Liver (tissue), 3 donors: Measurements from ENCODE around the gene PDZD11.

ENCODE experiments used
- EGR1 ChIP-seq, 2 donors: IDR thresholded peaks; 2 replicates each; pipeline ENCODE4 v1.6.1; 2016 to 2018; ENCODE audit warnings: antibody characterized with exemption in 2 of 2, low read depth in 2 of 2
- GABPA ChIP-seq, 2 donors: IDR thresholded peaks in 1 of 2; conservative IDR thresholded peaks in 1 of 2; 2 replicates each; pipeline ENCODE4 v1.6.1; 2016; ENCODE audit warnings: antibody characterized with exemption in 2 of 2, mild to moderate bottlenecking in 1 of 2, moderate library complexity in 1 of 2
- JUND ChIP-seq, 2 donors: IDR thresholded peaks; 2 replicates each; pipeline ENCODE4 v1.6.1; 2016; ENCODE audit warnings: antibody characterized with exemption in 2 of 2
- MAX ChIP-seq: IDR thresholded peaks from 2 replicates; pipeline ENCODE4 v1.6.1; 2016; ENCODE audit warnings: antibody characterized with exemption
- RAD21 ChIP-seq, 2 donors: IDR thresholded peaks; 2 replicates each; pipeline ENCODE4 v1.6.1; 2016; ENCODE audit warnings: antibody characterized with exemption in 2 of 2, mild to moderate bottlenecking in 2 of 2
- REST ChIP-seq: IDR thresholded peaks from 2 replicates; pipeline ENCODE4 v1.6.1; 2016; ENCODE audit warnings: antibody characterized with exemption, mild to moderate bottlenecking
- RXRA ChIP-seq, 2 donors: IDR thresholded peaks; 2 replicates each; pipeline ENCODE4 v1.6.1; 2017 to 2018; ENCODE audit warnings: antibody characterized with exemption in 2 of 2, mild to moderate bottlenecking in 1 of 2
- SP1 ChIP-seq: IDR thresholded peaks from 2 replicates; pipeline ENCODE4 v1.6.1; 2018; ENCODE audit warnings: antibody characterized with exemption, mild to moderate bottlenecking
- TAF1 ChIP-seq: conservative IDR thresholded peaks from 2 replicates; pipeline ENCODE4 v1.6.1; 2016; ENCODE audit warnings: antibody characterized with exemption, mild to moderate bottlenecking
- YY1 ChIP-seq: IDR thresholded peaks from 2 replicates; pipeline ENCODE4 v1.6.1; 2016; ENCODE audit warnings: antibody characterized with exemption, mild to moderate bottlenecking
- TF ChIP-seq, protein P1 (sequence below): fragments of 150-350 bp; IDR thresholded peaks from 2 replicates; pipeline ENCODE4 v1.5.1; 2017; ENCODE audit warnings: improper control_type of control experiment, low read depth, low read length; ENCODE audit not compliant: missing input control
- TF ChIP-seq, protein P2 (sequence below): IDR thresholded peaks from 2 replicates; pipeline ENCODE4 v1.6.1; 2016; ENCODE audit warnings: antibody characterized with exemption
- donor health status: healthy.
- donor health status: healthy.

DNA sequence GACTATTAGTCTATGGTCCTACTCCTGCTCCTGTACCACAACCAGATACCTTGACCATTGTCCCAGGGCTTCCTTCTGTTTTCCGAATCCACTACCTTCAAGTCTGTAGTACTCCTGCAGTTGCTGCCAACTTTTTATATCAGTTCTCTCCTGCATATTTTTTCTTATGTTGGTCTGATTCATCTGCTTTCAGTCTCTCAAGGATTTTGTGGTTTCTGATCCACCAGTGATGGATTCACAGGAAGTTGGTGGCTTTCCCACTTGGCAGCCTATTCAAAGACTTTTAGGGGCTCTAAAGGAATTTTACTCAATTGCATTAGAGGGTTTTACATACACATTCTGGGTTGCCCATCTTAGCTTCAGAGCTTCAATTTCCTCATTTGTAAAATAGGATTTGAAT lies 23.8 kb upstream of the PDZD11 start:
- TF ChIP-seq JUND (IDR thresholded peaks at IDR 0.05) (no peak), TAF1 (no peak), MAX (no peak), REST (no peak), GABPA (IDR thresholded peaks at IDR 0.05 in 1 of 2, conservative IDR thresholded peaks at IDR 0.05 in 1 of 2) (no peak), RXRA (IDR thresholded peaks at IDR 0.05) (no peak), RAD21 (IDR thresholded peaks at IDR 0.05) (no peak), SP1 (no peak), YY1 (no peak), EGR1 (IDR thresholded peaks at IDR 0.05; ENCODE audit: low read depth in 2 of 2) (no peak)
- TF ChIP-seq, protein P1, sequence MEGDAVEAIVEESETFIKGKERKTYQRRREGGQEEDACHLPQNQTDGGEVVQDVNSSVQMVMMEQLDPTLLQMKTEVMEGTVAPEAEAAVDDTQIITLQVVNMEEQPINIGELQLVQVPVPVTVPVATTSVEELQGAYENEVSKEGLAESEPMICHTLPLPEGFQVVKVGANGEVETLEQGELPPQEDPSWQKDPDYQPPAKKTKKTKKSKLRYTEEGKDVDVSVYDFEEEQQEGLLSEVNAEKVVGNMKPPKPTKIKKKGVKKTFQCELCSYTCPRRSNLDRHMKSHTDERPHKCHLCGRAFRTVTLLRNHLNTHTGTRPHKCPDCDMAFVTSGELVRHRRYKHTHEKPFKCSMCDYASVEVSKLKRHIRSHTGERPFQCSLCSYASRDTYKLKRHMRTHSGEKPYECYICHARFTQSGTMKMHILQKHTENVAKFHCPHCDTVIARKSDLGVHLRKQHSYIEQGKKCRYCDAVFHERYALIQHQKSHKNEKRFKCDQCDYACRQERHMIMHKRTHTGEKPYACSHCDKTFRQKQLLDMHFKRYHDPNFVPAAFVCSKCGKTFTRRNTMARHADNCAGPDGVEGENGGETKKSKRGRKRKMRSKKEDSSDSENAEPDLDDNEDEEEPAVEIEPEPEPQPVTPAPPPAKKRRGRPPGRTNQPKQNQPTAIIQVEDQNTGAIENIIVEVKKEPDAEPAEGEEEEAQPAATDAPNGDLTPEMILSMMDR, result no peak
- TF ChIP-seq, protein P2, sequence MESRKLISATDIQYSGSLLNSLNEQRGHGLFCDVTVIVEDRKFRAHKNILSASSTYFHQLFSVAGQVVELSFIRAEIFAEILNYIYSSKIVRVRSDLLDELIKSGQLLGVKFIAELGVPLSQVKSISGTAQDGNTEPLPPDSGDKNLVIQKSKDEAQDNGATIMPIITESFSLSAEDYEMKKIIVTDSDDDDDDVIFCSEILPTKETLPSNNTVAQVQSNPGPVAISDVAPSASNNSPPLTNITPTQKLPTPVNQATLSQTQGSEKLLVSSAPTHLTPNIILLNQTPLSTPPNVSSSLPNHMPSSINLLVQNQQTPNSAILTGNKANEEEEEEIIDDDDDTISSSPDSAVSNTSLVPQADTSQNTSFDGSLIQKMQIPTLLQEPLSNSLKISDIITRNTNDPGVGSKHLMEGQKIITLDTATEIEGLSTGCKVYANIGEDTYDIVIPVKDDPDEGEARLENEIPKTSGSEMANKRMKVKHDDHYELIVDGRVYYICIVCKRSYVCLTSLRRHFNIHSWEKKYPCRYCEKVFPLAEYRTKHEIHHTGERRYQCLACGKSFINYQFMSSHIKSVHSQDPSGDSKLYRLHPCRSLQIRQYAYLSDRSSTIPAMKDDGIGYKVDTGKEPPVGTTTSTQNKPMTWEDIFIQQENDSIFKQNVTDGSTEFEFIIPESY, result no peak
